Mesothelial cell of epicardium (in vitro differentiated cells): Measurements from ENCODE around the gene MAN1A2. TPM values are rescaled to one million over a fixed set of nuclear protein-coding genes. Genes with fewer than 3 reads are reported as not detected.

Experiments used
- DNase-seq, 2 experiments: peaks; one replicate each; pipeline ENCODE4 v3.0.0; 2021; ENCODE audit warnings: low spot score in 2 of 2; ENCODE audit not compliant: unreplicated experiment in 2 of 2
- H3K27ac Mint-ChIP-seq: 2 replicates; pipeline ENCODE4 v1.8.0; 2021; ENCODE audit warnings: mixed read lengths
- H3K27me3 Mint-ChIP-seq: 2 replicates; pipeline ENCODE4 v1.8.0; 2021; ENCODE audit warnings: low read depth, mixed read lengths
- H3K36me3 Mint-ChIP-seq: 2 replicates; pipeline ENCODE4 v1.8.0; 2021; ENCODE audit warnings: mixed read lengths
- H3K4me1 Mint-ChIP-seq: 2 replicates; pipeline ENCODE4 v1.8.0; 2021; ENCODE audit warnings: mixed read lengths
- H3K4me3 Mint-ChIP-seq: 2 replicates; pipeline ENCODE4 v1.8.0; 2021; ENCODE audit warnings: mild to moderate bottlenecking, moderate library complexity, mixed read lengths
- H3K9me3 Mint-ChIP-seq: 2 replicates; pipeline ENCODE4 v1.8.0; 2021; ENCODE audit warnings: mixed read lengths
- CTCF ChIP-seq: fragments of 200-600 bp; sonication (generic); IDR thresholded peaks from one replicate; pipeline ENCODE4 v1.5.0; 2021; ENCODE audit warnings: antibody characterized with exemption; ENCODE audit not compliant: unreplicated experiment
- total RNA-seq: library from RNA; stranded (reverse); gene quantifications from 3 replicates; pipeline ENCODE4 v1.2.1, GENCODE V29; 2021

The MAN1A2 gene
- total RNA-seq, 1 donor from 2014 or later = 55.1 TPM

DNA sequence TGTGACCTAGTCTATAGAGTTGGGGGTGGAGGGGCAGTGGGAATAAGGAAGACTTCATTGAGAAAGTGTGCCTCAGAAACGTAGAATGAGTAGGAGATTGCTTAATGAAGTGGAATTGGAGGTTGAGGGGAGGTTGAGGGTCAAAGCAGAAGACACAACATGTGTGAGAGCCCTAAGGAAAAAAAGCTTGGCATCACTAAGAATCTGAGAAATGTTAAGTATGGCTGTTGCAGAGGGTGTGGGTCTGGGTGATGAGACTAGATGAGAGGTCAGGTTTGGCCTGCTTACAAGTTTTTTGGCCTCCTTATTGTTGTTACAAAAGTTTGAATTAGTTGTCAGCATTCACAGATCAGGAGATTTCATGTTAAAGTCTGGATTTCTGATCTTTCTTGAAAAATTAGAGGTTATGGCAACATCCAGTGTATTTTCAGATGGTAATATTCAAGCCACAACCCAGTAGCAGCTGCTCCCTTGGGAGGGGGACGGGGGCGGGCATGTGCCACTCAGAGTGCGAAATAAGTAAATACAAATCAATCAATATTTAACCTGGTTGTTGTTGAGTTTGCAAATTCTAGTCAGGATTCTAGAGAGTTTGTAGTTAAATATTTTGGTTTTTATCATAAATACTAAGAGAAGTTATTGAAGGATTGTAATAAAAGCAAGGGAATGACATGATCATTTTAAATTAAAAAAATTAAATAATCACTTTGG is 4.3 kb downstream of the MAN1A2 start:
- no peak for TF ChIP-seq CTCF
- Mint-ChIP-seq H3K9me3 (peaks cover 5% of the 10 kb centered on the region), H3K4me1 (peaks cover 43% of the 10 kb centered on the region), H3K27me3 (no peaks in the 10 kb centered on the region), H3K36me3 (peaks cover 8% of the 10 kb centered on the region), H3K4me3 (peak overlapping the region; percentile 22), H3K27ac (peak overlapping the region; percentile 56)
- DNase-seq = no peak

- no peaks in the 10 kb centered on the region for H3K27me3 Mint-ChIP-seq
- no peak overlapping the region for H3K4me3 Mint-ChIP-seq
- peaks cover 8% of the 10 kb centered on the region for H3K36me3 Mint-ChIP-seq
- TF ChIP-seq CTCF = no peak
- H3K9me3 Mint-ChIP-seq = peaks cover 5% of the 10 kb centered on the region
- no peak overlapping the region for H3K27ac Mint-ChIP-seq
- DNase-seq = no peak
- H3K4me1 Mint-ChIP-seq = peaks cover 39% of the 10 kb centered on the region
Observed at GRCh38 chr1:117372863-117373412, 5.7 kb downstream of the MAN1A2 start.

- Mint-ChIP-seq H3K9me3 (peaks cover 5% of the 10 kb centered on the region), H3K4me3 (no peak overlapping the region), H3K27me3 (no peaks in the 10 kb centered on the region), H3K36me3 (peaks cover 8% of the 10 kb centered on the region), H3K27ac (no peak overlapping the region), H3K4me1 (peaks cover 30% of the 10 kb centered on the region)
- no peak for DNase-seq
- TF ChIP-seq CTCF = no peak
Observed at GRCh38 chr1:117373932-117374331, 6.7 kb downstream of the MAN1A2 start.

GRCh38 chr1:117375327-117375726 is 8.1 kb downstream of the MAN1A2 start:
- no peaks in the 10 kb centered on the region for H3K27me3 Mint-ChIP-seq
- peaks cover 8% of the 10 kb centered on the region for H3K9me3 Mint-ChIP-seq
- no peak for DNase-seq
- H3K36me3 Mint-ChIP-seq = peaks cover 11% of the 10 kb centered on the region
- H3K4me1 Mint-ChIP-seq = peaks cover 18% of the 10 kb centered on the region
- H3K4me3 Mint-ChIP-seq = no peak overlapping the region
- no peak for TF ChIP-seq CTCF
- H3K27ac Mint-ChIP-seq = no peak overlapping the region

DNA sequence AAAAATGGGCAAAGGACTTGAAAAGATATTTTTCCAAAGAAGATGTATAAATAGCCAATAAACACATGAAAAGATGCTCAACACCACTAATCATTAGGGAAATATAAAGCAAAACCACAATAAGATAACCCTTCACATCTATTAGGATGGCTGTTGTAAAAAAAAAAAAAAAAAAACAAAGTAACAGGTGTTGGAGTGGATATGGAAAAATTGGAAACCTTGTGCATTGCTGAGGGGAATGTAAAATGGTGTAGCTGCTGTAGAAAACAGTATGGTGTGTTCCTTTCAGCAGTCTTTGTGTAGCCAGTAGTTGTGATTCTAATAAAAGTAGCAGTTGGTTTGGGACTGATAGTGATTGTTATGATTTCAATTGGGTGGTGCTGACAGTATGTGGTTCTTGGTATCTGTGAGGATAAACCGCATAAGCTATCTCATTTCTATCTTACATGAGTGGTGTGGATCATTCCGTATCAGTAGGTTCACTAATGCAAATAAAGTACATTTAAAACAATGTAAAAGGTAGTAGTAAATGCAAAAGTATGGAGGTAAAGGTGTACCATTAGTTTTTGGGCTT is 19.9 kb downstream of the MAN1A2 start:
- no peaks in the 10 kb centered on the region for H3K27me3 Mint-ChIP-seq
- peaks cover 13% of the 10 kb centered on the region for H3K36me3 Mint-ChIP-seq
- H3K27ac Mint-ChIP-seq = no peak overlapping the region
- peaks cover 18% of the 10 kb centered on the region for H3K9me3 Mint-ChIP-seq
- H3K4me3 Mint-ChIP-seq = no peak overlapping the region
- no peak for TF ChIP-seq CTCF
- DNase-seq = no peak
- peaks cover 12% of the 10 kb centered on the region for H3K4me1 Mint-ChIP-seq
